Natural killer cell (primary cell): Measurements from ENCODE around the gene SGF29. TPM values are rescaled to one million over a fixed set of nuclear protein-coding genes. Genes with fewer than 3 reads are reported as not detected.
A peak's percentile ranks its signal among the peaks of the same experiment; 100 is the strongest.
"Not testable (repeated sequence)": the region's sequence is repeated elsewhere in the genome, so short reads cannot be mapped to it uniquely, and the experiment has no call there.

Experiments
- ATAC-seq, 3 donors: fragments of 150-1000 bp in 2 of 3; fragments of 200-7000 bp in 1 of 3; cut with Tn5 transposase; 1 replicate in 1 of 3; 2 replicates in 2 of 3; pipeline ENCODE4 v1.10.0; 2021; ENCODE audit warnings: mild to moderate bottlenecking in 2 of 3, moderate library complexity in 2 of 3
- DNase-seq, 2 donors: peaks; one replicate each; pipeline versions ENCODE4 v3.0.0 to v3.0.0-alpha.2; 2013 to 2021; ENCODE audit warnings: mixed read lengths in 1 of 2
- H3K27ac ChIP-seq: one replicate; pipeline ENCODE4 v1.5.1; 2013; ENCODE audit warnings: mild to moderate bottlenecking, low read length
- H3K27me3 ChIP-seq: one replicate; pipeline ENCODE4 v1.6.1; 2013; ENCODE audit warnings: low read length; ENCODE audit not compliant: control insufficient read depth, insufficient read depth
- H3K36me3 ChIP-seq: one replicate; pipeline ENCODE4 v1.6.1; 2013; ENCODE audit warnings: low read length; ENCODE audit not compliant: control insufficient read depth, insufficient read depth
- H3K4me1 ChIP-seq: one replicate; pipeline ENCODE4 v1.6.1; 2013; ENCODE audit warnings: low read length; ENCODE audit not compliant: control insufficient read depth, insufficient read depth
- H3K4me3 ChIP-seq: one replicate; pipeline ENCODE4 v1.5.1; 2013; ENCODE audit warnings: low read length
- H3K9me3 ChIP-seq: one replicate; pipeline ENCODE4 v1.6.1; 2013; ENCODE audit warnings: low read length; ENCODE audit not compliant: control insufficient read depth, insufficient read depth
- H3K27ac Mint-ChIP-seq, 2 donors: one replicate each; pipeline ENCODE4 v1.8.0; 2022; ENCODE audit warnings: mild to moderate bottlenecking in 2 of 2, mixed read lengths in 2 of 2, moderate library complexity in 1 of 2
- H3K27me3 Mint-ChIP-seq, 2 donors: one replicate each; pipeline ENCODE4 v1.8.0; 2022; ENCODE audit warnings: low read depth in 2 of 2, mixed read lengths in 2 of 2
- H3K36me3 Mint-ChIP-seq: one replicate; pipeline ENCODE4 v1.8.0; 2022; ENCODE audit warnings: mixed read lengths
- H3K4me1 Mint-ChIP-seq, 2 donors: one replicate each; pipeline ENCODE4 v1.8.0; 2022; ENCODE audit warnings: mixed read lengths in 2 of 2
- H3K4me3 Mint-ChIP-seq: one replicate; pipeline ENCODE4 v1.8.0; 2022; ENCODE audit warnings: mild to moderate bottlenecking, moderate library complexity, mixed read lengths
- H3K9me3 Mint-ChIP-seq, 2 donors: one replicate each; pipeline ENCODE4 v1.8.0; 2022; ENCODE audit warnings: mixed read lengths in 2 of 2
- CTCF ChIP-seq: fragments of 200-600 bp; IDR thresholded peaks from one replicate; pipeline ENCODE4 v1.8.0; 2022; ENCODE audit warnings: antibody characterized with exemption
- WGBS: methylation state at CpG from one replicate; pipeline ENCODE4 v1.1.7; 2013; ENCODE audit warnings: missing lambda C conversion rate; ENCODE audit not compliant: insufficient coverage; 5-methylcytosine and 5-hydroxymethylcytosine counted together
- intact Hi-C: fragments of 100-400 bp; cut with micrococcal nuclease; formaldehyde crosslinking; loops from one replicate; pipeline ENCODE4 v1.14.2; 2022
- total RNA-seq, 4 donors: library from RNA; stranded (reverse); fragments of 120-200 nt in 1 of 4; gene quantifications; one replicate each; pipeline versions ENCODE4 v1.2.3 to v1.2.4, GENCODE V29; 2013 to 2022

The SGF29 gene
- total RNA-seq, 3 donors from 2014 or later (not counting 1 experiment from before 2014, with no cell fraction given), result 31.6 to 45.1 (median 43.1) TPM

- Histone ChIP-seq H3K27ac (no peak within 1 kb of the TSS), H3K4me3 (no peak within 1 kb of the TSS), H3K27me3 (no peaks in the 10 kb centered on the region), H3K36me3 (no peaks in the 10 kb centered on the region), H3K9me3 (no peaks in the 10 kb centered on the region), H3K4me1 (peaks cover 14% of the 10 kb centered on the region)
- Mint-ChIP-seq H3K36me3 (no peaks in the 10 kb centered on the region), H3K27me3 (no peaks in the 10 kb centered on the region), H3K27ac (peak within 1 kb of the TSS; percentile 16 to 70), H3K4me1 (peaks cover 14 to 24% of the 10 kb centered on the region in 2 donors), H3K4me3 (peak within 1 kb of the TSS; percentile 9), H3K9me3 (no peaks in the 10 kb centered on the region)
- intact Hi-C loops, result no loop called here
- no peak for TF ChIP-seq CTCF
- WGBS, result 62% methylated on average over 10 of the region's 11 CpGs
- ATAC-seq, result peak in 1 of 3 donors; percentile 29
- no peak for DNase-seq
These were observed 56.2 kb downstream of the SGF29 start, which contains the start of gene SULT1A1 for GRCh38 chr16:28609631-28610594. TSS of gene SULT1A1 (minus strand) at chr16:28610044. CDS start at chr16:28608855, 1,189 bp downstream.

DNA sequence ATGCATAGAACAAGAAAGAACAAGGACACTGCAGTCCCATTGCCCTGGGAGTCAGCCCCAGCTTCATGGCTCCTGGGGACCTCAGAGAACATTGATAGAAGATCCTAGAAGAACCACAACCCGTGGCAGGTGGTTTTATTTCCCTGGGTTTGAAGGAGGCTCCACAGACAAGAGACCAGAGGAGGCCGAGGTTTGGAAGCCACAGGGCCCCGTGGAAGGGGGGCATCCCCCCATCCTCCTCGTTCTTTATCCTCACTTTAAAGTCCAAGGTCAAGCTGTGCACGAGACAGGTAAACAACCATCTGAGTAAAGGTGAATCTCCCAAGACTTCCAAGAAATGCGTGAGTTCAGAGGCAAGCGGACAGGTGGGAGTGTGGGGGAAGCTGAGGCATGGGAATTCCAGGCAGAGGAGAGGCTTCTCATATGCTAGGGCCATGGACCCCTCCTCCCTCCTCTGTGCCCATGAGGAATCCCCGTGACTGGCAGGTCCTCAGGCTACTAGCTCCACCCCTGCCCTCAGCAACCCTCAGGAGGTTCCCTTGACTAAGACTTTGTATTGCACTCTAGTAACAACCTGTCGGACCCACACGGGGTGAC, 57.0 kb downstream of the SGF29 start:
- H3K27ac ChIP-seq, result no peak overlapping the region
- TF ChIP-seq CTCF, result no peak
- no peak for DNase-seq

DNA sequence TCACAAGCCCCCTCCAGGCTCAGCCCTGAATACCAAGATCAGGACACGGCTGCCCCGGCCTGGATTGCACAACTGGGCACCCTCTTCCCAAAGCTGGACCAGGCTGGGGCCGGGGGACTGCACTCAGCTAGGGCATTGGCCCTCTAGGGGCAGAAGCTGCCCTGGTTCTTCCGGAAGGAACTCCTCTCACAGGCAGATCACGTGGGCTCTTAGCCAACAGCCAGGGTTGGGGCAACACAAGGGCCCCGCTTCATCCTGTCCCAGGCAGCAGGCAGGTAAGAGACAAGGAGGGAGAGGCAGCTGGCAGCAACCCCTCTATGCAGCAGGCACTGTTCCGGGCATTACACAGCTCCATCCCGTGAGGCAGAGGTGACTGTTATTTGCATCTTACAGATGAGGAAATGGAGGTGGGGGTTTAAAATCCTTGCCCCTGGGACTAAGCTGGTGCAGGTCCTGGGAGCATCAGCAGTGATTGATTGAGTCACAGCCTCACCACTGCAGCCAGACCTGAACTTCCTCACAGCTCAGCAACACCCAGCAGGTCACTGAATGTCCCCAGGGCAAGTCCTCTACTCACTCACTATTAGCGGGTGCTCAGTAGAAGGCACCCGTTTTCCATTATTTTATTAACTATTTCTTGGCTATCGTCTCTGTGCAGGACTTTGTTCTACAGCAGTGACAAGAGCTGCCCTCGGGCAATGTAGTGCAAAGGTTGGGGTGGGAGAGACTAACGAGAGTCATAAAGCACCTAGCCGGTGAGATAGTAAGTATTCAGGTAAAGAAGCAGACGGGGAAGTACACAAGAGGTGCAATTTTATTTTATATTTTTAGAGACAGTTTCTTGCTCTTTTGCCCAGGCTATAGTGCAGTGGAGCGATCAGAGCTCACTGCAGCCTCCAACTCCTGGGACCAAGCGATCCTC, 58.9 kb downstream of the SGF29 start:
- WGBS, result no CpG with 5 or more reads among the region's 17 CpGs
- intact Hi-C loops, H3K27ac Mint-ChIP-seq, H3K4me3 Mint-ChIP-seq, H3K27me3 Mint-ChIP-seq, H3K36me3 Mint-ChIP-seq, H3K9me3 Mint-ChIP-seq, H3K27me3 ChIP-seq, H3K27ac ChIP-seq, H3K4me3 ChIP-seq, DNase-seq, H3K36me3 ChIP-seq, H3K9me3 ChIP-seq: not testable (repeated sequence)
- H3K4me1 Mint-ChIP-seq, result peaks cover 19 to 30% of the 10 kb centered on the region in 2 donors
- peaks cover 14% of the 10 kb centered on the region for H3K4me1 ChIP-seq
- ATAC-seq, result peak; percentile 77 to 97 (median 96)

More for the DNA sequence above, 57.0 kb downstream of the SGF29 start:
- no peak overlapping the region for H3K4me3 Mint-ChIP-seq
- no peaks in the 10 kb centered on the region for H3K36me3 ChIP-seq
- H3K4me3 ChIP-seq, result no peak overlapping the region
- H3K27me3 Mint-ChIP-seq, result no peaks in the 10 kb centered on the region
- H3K4me1 ChIP-seq, result peaks cover 14% of the 10 kb centered on the region
- H3K36me3 Mint-ChIP-seq, result no peaks in the 10 kb centered on the region
- intact Hi-C loops, result no loop called here
- WGBS, result 80% methylated on average over 9 of the region's 10 CpGs
- H3K9me3 Mint-ChIP-seq, result no peaks in the 10 kb centered on the region
- no peaks in the 10 kb centered on the region for H3K9me3 ChIP-seq
- peak overlapping the region; percentile 16 to 70 for H3K27ac Mint-ChIP-seq
- no peak for ATAC-seq
- H3K4me1 Mint-ChIP-seq, result peaks cover 17 to 27% of the 10 kb centered on the region in 2 donors
- H3K27me3 ChIP-seq, result no peaks in the 10 kb centered on the region

- H3K4me1 ChIP-seq, result peaks cover 14% of the 10 kb centered on the region
- H3K9me3 ChIP-seq, H3K36me3 Mint-ChIP-seq, intact Hi-C loops, ATAC-seq, H3K27me3 ChIP-seq, H3K27ac ChIP-seq, H3K36me3 ChIP-seq, H3K27me3 Mint-ChIP-seq, H3K9me3 Mint-ChIP-seq, H3K27ac Mint-ChIP-seq, DNase-seq, H3K4me3 ChIP-seq, H3K4me3 Mint-ChIP-seq: not testable (repeated sequence)
- WGBS, result no CpG with 5 or more reads among the region's 26 CpGs
- peaks cover 19 to 29% of the 10 kb centered on the region in 2 donors for H3K4me1 Mint-ChIP-seq
These were observed 60.2 kb downstream of the SGF29 start for GRCh38 chr16:28613912-28614311.

DNA sequence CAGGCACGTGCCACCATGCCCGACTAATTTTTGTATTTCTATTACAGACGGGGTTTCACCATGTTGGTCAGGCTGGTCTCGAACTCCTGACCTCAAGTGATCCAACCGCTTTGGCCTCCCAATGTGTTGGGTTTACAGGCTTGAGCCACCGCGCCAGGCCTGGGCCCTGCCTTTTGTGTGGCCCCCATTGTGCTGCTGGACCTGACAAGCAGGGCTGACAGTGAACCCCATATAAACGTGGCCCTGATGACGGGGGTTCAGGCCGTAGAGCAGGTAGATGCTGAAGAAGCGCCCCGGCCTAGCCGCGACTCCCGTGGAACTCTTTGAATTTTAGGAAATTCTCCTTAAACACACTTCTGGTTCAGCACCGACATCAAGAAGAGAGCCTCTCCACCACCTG, 60.8 kb downstream of the SGF29 start:
- DNase-seq, H3K36me3 ChIP-seq, H3K9me3 Mint-ChIP-seq, intact Hi-C loops, H3K4me3 Mint-ChIP-seq, H3K9me3 ChIP-seq, H3K27me3 Mint-ChIP-seq, H3K27ac Mint-ChIP-seq, ATAC-seq, H3K27me3 ChIP-seq, H3K36me3 Mint-ChIP-seq, H3K4me3 ChIP-seq, H3K27ac ChIP-seq: not testable (repeated sequence)
- WGBS, result no CpG with 5 or more reads among the region's 16 CpGs
- peaks cover 13 to 23% of the 10 kb centered on the region in 2 donors for H3K4me1 Mint-ChIP-seq
- peaks cover 13% of the 10 kb centered on the region for H3K4me1 ChIP-seq
